Cardiac ventricle fibroblast (primary cell): ENCODE results near the gene ATF4. TPM values are rescaled to one million over a fixed set of nuclear protein-coding genes. Genes with fewer than 3 reads are reported as not detected.

Experiments
- total RNA-seq: library from RNA; depleted of rRNA; stranded (reverse); fragments of >200 nt; gene quantifications from 2 replicates; pipeline ENCODE4 v1.2.3, GENCODE V29; 2015

Gene ATF4, protein sequence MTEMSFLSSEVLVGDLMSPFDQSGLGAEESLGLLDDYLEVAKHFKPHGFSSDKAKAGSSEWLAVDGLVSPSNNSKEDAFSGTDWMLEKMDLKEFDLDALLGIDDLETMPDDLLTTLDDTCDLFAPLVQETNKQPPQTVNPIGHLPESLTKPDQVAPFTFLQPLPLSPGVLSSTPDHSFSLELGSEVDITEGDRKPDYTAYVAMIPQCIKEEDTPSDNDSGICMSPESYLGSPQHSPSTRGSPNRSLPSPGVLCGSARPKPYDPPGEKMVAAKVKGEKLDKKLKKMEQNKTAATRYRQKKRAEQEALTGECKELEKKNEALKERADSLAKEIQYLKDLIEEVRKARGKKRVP
- 234 and 262 TPM in 2 replicates for total RNA-seq

DNA sequence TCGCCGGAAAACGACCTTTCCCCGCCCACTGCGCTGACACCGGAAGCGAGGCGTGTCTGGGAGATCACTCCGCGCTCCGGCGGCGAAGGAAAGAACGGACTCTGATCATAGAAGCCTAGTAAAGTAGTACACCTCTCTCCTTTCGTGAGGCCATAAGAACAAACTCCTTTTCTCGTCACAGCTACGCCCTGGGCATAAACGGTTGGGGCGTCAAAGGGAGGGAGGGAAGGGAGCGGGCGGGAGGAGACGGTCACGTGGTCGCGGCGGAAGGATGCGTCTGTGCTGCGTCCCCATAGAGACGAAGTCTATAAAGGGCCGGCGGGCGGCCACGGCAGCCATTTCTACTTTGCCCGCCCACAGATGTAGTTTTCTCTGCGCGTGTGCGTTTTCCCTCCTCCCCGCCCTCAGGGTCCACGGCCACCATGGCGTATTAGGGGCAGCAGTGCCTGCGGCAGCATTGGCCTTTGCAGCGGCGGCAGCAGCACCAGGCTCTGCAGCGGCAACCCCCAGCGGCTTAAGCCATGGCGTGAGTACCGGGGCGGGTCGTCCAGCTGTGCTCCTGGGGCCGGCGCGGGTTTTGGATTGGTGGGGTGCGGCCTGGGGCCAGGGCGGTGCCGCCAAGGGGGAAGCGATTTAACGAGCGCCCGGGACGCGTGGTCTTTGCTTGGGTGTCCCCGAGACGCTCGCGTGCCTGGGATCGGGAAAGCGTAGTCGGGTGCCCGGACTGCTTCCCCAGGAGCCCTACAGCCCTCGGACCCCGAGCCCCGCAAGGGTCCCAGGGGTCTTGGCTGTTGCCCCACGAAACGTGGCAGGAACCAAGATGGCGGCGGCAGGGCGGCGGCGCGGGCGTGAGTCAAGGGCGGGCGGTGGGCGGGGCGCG, at the start of gene ATF4:
Gene ATF4, plus strand, starts transcription at position 337 of the 880 bp plus-strand sequence. CDS start 884 bp downstream, outside the sequence.

DNA sequence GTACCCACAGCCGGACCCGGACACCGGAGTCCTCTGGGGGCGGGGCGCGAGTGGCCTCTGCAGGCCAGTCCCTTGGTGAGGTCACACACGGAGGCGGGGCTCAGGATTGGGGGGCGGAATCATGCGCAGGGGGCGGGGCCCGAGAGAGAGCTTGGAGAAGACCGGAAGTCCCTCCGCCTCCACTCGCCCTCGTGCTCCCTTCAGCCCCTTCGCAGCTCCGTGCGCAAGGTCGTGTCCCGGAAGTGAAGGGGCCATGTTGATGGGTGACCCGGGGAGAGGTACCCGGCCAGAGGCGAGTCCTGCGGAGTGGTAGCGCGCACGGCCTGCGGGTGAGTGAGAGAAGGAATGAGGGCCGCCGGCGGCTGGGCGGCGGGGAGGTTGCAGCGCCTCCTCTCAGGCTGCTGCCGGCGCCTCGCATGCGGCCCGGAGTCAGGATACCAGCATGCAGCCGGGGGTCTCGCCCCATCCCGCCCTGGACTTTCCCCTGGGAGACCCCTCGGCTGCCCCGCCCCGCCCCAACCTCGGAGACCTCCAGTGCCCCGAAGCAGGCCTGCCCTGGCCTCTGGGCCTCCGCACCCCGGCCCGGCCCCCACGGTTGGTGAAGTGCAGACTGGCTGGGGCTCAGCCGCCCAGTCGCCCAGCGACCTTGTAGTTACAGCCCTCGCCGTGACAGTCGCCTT, 18.1 kb upstream of the ATF4 start, which contains the start of gene MIEF1:
Gene MIEF1, plus strand, starts transcription at position 182 of the 680 bp plus-strand sequence. CDS start 9,005 bp downstream, outside the sequence.

DNA sequence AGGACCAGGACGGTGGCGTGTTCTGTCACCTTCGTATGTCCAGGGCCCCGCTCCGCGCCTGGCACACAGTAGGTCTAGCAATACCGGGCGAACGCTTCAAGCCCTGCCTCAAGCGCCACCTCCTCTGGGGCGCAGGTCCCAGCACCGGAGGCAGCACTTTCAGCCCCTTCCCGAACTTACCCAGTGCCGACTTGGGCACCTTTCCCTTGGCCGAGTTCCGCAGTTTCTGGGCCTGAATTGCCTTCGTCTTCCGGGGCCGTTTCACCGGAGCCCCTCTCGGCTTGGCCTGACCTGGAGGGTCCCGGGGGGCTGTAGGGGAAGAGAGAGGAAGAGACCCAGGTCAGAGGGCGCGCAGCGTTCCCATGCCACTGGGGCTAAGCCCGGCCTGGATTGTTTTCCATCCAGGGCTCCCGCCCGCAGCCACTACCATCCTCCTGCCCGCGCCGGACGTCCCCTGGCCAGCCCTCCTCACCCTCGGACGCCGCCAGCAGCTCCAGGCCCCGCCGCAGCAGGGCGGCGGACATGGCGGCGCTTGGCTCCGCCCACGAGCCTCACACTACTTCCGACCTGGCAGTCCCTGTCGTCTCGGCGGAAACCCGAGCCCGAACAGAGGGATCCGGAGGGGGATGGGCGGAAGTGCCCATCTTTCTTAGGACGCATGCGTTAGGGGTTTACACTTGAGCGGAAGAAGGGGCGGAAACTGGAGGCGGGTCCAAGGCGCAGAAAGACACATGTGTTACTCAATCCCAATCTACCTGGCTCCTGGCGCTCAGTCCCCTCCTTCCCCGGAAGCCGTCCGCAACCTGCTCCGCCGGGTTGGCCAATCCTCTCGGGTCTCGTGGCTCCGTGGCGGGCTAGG, 12.1 kb downstream of the ATF4 start, which contains the start of gene RPS19BP1:
Gene RPS19BP1, minus strand, starts transcription at position 534 of the 859 bp plus-strand sequence. Its CDS starts 10 bp downstream, at position 524.

DNA sequence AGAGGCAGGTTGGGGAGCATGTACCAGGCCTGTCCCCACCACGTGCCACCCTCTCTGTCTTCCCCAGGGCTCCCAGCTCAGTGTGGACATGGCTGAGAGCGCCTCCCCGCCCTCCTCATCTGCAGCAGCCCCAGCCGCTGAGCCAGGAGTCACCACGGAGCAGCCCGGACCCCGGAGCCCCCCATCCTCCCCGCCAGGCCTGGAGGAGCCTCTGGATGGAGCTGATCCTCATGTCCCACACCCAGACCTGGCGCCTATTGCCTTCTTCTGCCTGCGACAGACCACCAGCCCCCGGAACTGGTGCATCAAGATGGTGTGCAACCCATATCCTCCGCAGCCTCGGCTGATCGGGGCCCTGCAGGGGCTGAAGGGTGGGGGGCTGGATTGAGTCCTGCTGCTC, 50.3 kb downstream of the ATF4 start, which contains the start of gene CACNA1I:
Gene CACNA1I, plus strand, starts transcription at position 89 of the 400 bp plus-strand sequence. Its CDS starts 0 bp downstream, at position 89.

Other genes with a start within 250 kb of the ATF4 start
- 2,999 and 3,236 TPM in 2 replicates for gene RPL3, start 200.9 kb upstream of the ATF4 start, total RNA-seq
- gene SYNGR1, start 170.6 kb upstream of the ATF4 start, total RNA-seq = 7.8 and 10.9 TPM in 2 replicates
- 17.0 and 18.1 TPM in 2 replicates for gene TAB1, start 120.8 kb upstream of the ATF4 start, total RNA-seq
- gene MGAT3, start 63.5 kb upstream of the ATF4 start, total RNA-seq = 0.25 and 0.49 TPM in 2 replicates
- 15.4 and 19.0 TPM in 2 replicates for gene MIEF1, start 18.3 kb upstream of the ATF4 start, total RNA-seq
- 77.7 and 80.4 TPM in 2 replicates for gene RPS19BP1, start 12.2 kb downstream of the ATF4 start, total RNA-seq
- gene CACNA1I, start 50.2 kb downstream of the ATF4 start, total RNA-seq = not detected in 2 replicates